ENCODE measurements around the gene MYO9B.

DNA sequence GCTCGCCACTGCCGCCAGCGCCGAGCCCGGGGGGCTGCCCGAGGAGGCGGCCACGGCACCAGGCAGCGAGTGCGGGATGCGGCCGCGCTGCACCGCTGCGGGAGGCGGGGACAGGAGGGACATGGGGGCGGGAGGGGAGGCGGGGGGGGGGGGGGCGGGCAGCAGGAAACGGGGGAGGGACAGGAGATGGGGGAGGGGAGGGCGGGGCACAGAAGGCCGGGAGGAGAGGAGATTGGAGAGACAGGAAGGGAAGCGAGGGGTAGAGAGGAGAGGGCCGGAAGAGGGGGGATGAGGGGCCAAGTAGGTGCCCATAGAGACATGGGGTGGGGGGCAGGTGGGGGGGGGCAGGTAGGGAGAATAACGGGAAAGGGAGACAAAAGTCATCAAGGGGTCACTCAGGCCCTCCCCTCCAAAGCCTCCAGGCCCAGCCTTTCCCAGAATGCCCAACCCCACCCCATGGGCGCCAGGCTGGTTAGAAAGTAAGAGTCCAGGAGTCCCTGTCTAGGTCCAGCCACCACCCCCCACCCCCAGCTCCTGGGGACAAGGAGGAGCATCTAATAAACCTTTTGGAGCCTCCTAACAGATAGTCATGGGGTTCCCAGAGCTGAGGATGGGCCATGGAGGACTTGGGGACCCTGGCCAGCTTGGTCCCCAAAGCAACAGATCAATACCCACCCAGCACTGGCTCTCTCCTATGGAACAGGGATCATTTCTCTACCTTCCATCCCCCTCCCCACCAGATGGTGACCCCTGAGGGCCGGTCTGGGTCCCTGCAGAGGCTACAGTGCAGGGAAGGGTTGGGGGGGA, 160.6 kb downstream of the MYO9B start:
- TF ChIP-seq GATA2 (IDR thresholded peaks at IDR 0.05; ENCODE audit: low read depth, low read length) (no peak), GATA3 (IDR thresholded peaks at IDR 0.05; ENCODE audit: low read depth, low read length) (no peak)

Data from SH-SY5Y (cell line).